PFSK-1 (cell line): Measurements from ENCODE around the gene SMC2.

Source experiments
- FOXP2 ChIP-seq: optimal IDR thresholded peaks from 2 replicates; pipeline ENCODE3; 2011; ENCODE audit warnings: borderline replicate concordance, control low read depth, inconsistent platforms; ENCODE audit not compliant: insufficient read depth; ENCODE audit errors: extremely low read length, extremely low read depth
- POLR2AphosphoS5 ChIP-seq: IDR thresholded peaks from 2 replicates; pipeline ENCODE4 v1.6.1; 2012; ENCODE audit warnings: low read depth, mild to moderate bottlenecking, control low read depth, low read length, moderate library complexity
- REST ChIP-seq, 2 experiments: IDR thresholded peaks; 2 replicates each; pipeline versions ENCODE4 v1.6.1 to v1.8.0; 2011 to 2012; ENCODE audit warnings: low read depth in 2 of 2, low read length in 2 of 2, control low read depth in 1 of 2, inconsistent platforms in 1 of 2, mild to moderate bottlenecking in 1 of 2, moderate library complexity in 1 of 2; ENCODE audit not compliant: insufficient read depth in 1 of 2
- SIN3A ChIP-seq: IDR thresholded peaks from 2 replicates; pipeline ENCODE4 v1.6.1; 2012; ENCODE audit warnings: mild to moderate bottlenecking, low read length, moderate library complexity, borderline replicate concordance; ENCODE audit not compliant: insufficient read depth
- TAF1 ChIP-seq: IDR thresholded peaks from 2 replicates; pipeline ENCODE4 v1.6.1; 2012; ENCODE audit warnings: low read length, control low read depth, borderline replicate concordance; ENCODE audit not compliant: insufficient read depth

SMC2 gene

DNA sequence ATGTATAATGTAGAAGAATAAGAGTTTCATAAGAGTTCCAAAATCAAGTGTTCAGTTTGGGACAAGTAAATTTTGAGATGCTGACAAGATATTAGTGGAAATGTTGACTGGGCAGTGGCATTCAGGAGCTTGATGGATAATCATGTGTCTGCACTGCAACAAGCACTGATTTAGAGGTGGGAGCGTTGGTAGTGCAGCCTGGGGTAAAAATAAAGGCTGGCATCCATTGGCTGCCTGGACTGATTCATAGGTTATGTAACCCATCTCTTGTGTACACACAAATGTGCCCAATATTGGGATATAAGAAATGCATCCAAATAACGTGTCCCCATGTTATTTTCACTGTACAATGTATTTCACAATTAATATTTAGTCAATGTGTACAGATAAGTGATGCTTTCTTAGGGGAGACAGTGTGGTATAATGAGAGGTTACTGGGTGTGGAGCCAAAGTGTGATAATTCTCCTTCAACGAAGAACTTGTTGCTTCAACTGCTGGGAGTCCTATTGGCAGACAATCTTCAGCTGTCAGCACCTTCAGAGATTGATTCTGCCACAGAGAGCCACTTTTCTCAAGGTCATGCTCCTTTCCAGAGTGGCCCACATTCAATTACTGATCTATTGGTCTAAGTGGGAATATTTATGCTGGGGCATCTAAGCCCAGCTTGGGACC is 20.9 kb upstream of the SMC2 start:
- TF ChIP-seq POLR2AphosphoS5 = no peak
- no peak for TF ChIP-seq SIN3A
- no peak for TF ChIP-seq REST (IDR thresholded peaks at IDR 0.05; ENCODE audit: insufficient read depth in 1 of 2, low read depth in 2 of 2, low read length in 2 of 2)
- no peak for TF ChIP-seq TAF1
- TF ChIP-seq FOXP2 = no peak

- TF ChIP-seq REST (IDR thresholded peaks at IDR 0.05; ENCODE audit: insufficient read depth in 1 of 2, low read depth in 2 of 2, low read length in 2 of 2) = no peak
- TF ChIP-seq SIN3A = no peak
- no peak for TF ChIP-seq POLR2AphosphoS5
- no peak for TF ChIP-seq FOXP2
- TF ChIP-seq TAF1 = no peak
These were observed 20.4 kb upstream of the SMC2 start for GRCh38 chr9:104073770-104074133.

- TF ChIP-seq TAF1 (no peak), POLR2AphosphoS5 (no peak), SIN3A (no peak), REST (IDR thresholded peaks at IDR 0.05; ENCODE audit: insufficient read depth in 1 of 2, low read depth in 2 of 2, low read length in 2 of 2) (no peak), FOXP2 (no peak)
These were observed 19.2 kb upstream of the SMC2 start for GRCh38 chr9:104074876-104075275.

DNA sequence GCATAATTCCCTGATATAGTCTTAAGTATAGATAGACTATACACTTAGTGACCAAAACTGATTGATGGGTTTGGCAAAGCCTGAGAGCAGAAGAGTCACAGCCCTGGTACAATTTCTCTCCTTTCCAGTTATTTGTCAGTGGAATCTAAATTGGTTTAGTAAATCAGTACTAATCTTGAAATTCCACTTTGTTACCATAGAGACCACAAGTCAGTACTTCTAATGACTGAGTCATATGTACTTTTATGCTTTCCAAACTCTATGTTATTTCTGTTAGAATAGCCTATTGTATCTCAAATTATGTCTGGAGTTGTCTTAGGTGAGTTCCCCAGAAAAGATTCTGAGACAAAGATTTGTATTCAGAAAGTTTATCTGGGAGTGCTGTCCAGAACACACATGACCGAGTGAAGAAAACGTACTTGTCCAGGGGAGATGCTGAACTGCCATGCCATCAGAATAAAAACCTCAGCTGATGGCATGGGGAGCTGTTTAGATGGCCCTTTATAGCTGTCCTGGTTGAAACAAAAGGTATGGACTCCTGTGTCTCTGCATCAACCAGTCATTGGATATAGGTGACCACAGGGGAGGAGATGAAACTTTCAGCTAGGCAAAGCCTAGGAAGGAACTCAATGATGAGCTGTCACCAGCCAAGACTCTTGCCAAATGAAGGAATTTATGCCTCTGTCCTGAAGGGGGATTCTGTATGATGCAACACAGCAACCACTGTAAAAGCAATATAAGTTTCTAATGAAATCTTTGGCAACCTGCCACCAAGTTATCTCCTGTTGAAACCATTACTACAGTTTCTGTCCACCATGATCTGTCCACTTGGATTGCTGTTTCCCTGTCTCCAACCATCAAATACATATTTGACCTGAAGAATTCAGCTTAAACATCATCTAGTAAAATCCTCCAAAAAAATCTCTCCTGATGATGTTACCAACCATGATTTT is 18.0 kb upstream of the SMC2 start:
- no peak for TF ChIP-seq TAF1
- no peak for TF ChIP-seq POLR2AphosphoS5
- TF ChIP-seq REST (IDR thresholded peaks at IDR 0.05; ENCODE audit: insufficient read depth in 1 of 2, low read depth in 2 of 2, low read length in 2 of 2) = no peak
- no peak for TF ChIP-seq SIN3A
- TF ChIP-seq FOXP2 = no peak
